NOMO-1 treated with dmso at 0.1 percent for 144 hours (cell line): Measurements from ENCODE around the gene EGR1.

Experiments used
- DNase-seq: peaks from one replicate; lab custom pipeline; 2025; ENCODE audit not compliant: unreplicated experiment; lab: John Stamatoyannopoulos, UW

EGR1 gene

DNA sequence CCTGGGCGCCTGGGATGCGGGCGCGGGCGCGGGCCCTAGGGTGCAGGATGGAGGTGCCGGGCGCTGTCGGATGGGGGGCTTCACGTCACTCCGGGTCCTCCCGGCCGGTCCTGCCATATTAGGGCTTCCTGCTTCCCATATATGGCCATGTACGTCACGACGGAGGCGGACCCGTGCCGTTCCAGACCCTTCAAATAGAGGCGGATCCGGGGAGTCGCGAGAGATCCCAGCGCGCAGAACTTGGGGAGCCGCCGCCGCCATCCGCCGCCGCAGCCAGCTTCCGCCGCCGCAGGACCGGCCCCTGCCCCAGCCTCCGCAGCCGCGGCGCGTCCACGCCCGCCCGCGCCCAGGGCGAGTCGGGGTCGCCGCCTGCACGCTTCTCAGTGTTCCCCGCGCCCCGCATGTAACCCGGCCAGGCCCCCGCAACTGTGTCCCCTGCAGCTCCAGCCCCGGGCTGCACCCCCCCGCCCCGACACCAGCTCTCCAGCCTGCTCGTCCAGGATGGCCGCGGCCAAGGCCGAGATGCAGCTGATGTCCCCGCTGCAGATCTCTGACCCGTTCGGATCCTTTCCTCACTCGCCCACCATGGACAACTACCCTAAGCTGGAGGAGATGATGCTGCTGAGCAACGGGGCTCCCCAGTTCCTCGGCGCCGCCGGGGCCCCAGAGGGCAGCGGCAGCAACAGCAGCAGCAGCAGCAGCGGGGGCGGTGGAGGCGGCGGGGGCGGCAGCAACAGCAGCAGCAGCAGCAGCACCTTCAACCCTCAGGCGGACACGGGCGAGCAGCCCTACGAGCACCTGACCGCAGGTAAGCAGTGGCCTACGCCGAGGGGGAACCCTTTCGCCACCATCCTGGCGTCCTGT is at the start of gene EGR1:
TSS of gene EGR1 (plus strand) at position 219 of the 864 bp plus-strand sequence. CDS start at position 502, 283 bp downstream.
- peak; percentile 91 for DNase-seq

DNA sequence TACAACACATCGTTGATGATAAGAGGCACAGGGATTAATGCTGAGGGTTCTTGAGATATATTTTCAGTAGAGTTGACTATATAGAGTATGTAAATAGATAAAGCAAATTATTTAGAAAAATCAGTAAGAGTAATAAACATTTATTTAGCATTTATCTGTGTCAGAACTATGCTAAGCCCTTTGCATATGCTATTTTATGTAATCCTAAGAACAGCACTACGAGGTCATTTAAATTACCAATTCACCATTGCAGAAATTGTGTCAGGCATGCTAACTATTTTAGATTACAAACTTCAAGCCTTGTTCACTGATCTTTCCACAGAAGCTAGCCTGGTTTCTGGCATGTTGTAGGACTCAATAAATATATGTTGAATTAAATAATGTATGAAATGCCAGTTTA is 46.8 kb upstream of the EGR1 start:
- no peak for DNase-seq

DNA sequence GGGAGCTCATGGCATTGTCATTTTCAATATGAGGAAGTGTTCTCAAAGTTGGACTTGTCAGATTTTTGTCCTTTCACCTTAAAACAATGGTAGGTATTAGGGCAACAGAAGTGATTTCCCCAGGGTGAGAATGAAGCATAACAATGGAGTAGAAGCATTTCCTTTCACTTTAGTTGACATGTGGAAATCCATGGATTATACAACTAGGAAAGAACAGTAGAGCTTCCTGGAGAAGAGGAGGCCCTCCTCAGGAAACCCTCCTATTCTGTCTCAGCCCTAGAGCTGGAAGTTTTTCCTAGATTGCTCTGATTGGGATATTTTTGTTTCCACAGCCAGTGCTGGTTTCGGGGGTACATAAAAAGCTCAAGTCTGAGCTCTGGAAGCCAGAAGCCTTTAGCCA is 40.2 kb upstream of the EGR1 start:
- DNase-seq: no peak

DNA sequence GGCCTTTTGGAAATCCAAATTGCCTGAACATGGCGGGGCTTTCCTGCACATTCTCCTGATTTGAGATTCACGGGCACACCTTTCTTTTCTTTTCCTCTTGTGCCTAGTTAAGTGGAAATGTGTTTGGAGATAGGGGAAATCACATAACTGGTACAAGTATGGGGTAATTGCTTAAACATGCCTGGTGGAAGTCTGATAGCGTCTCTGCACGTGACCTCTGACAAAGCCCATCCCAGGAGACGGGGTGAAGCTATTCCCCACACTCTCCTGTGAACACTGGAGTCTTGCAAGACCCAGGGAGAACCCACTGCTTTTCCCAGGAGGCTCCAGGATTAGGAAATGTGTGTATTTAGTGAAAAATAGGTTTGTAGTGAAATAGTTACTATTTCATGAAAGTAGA is 29.3 kb upstream of the EGR1 start:
- DNase-seq: no peak

DNA sequence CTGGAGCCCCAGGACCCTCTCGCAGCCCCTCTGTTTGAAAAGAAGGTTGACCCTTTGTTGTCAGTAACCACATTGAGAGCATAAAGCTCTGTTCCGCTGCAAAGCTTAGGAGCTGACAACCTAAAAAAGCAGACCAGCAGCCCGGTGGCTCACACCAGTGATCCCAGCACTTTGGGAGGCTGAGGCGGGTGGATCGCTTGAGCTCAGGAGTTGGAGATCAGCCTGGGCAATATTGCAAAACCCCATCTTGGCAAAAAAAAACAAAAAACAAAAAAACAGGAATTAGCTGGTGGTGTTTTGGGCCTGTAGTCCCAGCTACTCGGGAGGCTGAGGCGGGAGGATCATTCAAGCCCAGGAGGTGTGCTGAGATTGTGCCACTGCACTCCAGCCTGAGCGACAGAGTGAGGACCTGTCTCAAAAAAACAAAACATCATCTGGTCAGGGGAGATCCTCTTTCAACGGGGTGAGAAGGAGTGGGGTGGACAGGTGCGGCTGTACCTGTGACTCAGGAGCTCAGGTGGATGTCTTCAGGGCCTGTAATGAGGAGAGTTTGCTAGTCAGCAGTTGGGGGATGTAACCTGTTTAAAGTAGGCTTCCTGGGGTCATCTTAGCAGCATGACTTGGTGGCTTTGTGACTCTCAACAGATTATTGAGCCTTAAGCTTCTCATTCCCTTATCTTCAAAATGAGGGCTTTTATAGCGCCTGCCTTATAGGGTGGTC is 27.1 kb upstream of the EGR1 start:
- no peak for DNase-seq

DNA sequence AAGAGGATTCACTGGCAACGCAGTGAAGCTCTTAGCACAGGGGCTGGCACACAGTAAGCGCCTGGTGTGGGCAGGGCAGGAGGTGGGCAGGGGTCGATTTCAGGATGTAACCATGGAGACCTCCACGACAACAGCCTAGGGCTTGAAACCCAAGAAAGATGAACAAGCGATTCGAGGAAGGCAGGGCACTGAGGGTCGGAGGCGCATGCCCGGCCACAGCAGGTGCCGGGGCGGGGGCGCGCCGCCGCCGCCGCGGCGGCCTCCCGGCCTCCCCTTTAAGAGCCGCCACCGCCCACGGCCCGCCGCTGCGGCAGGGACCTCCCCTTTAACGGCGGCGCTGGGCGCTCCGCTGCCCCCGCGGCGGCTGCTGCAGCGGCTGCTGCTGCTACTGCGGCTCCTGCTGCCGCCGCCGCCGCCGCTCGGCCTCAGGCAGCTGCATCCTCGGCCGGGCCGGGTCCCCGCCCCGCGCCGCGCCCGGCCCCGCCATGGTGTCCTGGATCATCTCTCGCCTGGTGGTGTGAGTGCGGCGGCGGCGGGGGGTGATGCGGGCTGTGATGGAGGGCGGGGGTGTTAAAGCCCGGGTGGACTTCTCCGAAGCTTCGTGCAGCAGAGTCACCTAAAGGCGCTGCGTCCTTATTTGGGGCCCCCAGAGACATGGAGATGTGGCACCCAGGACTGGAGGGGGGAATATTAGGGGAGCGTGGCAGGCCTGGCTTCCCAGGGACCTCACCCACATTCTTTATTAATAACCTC is 26.4 kb upstream of the EGR1 start, which contains the start of gene REEP2:
TSS of gene REEP2 (plus strand) at position 334 of the 753 bp plus-strand sequence. CDS start at position 486, 152 bp downstream.
- DNase-seq: peak; percentile 15

DNA sequence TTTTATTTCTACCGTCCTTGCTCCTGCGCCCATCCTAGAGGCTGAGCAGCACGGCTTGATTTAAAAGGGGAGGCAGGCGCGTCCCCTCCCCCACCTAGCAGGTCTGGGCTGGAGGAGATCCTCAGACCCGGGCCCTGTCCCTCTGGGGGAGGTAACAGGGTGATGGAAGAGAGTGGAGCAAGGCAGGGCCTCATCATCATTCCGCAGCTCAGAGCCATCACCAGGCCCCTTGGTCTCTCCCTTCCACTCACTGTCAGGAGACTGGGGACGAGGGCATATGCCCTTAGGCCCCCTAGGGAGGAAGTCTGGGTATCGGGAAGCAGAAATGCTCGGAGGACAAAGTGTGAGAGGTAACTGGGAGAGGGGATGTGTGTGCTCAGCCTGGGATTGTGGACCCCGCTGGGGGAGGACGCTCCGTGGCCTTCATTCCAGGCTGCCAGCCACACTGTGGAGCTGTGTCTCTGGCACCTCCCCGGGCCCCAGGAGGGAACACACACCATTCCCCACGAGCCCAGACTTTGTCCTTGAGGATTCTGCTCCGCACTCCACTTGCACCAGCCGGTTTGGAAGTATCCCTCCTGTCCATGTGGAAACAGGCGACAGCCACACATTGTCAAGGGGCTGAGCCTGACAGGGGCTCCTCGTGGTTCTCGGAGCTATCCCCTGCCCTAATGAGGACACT is 25.7 kb upstream of the EGR1 start:
- DNase-seq: no peak

DNA sequence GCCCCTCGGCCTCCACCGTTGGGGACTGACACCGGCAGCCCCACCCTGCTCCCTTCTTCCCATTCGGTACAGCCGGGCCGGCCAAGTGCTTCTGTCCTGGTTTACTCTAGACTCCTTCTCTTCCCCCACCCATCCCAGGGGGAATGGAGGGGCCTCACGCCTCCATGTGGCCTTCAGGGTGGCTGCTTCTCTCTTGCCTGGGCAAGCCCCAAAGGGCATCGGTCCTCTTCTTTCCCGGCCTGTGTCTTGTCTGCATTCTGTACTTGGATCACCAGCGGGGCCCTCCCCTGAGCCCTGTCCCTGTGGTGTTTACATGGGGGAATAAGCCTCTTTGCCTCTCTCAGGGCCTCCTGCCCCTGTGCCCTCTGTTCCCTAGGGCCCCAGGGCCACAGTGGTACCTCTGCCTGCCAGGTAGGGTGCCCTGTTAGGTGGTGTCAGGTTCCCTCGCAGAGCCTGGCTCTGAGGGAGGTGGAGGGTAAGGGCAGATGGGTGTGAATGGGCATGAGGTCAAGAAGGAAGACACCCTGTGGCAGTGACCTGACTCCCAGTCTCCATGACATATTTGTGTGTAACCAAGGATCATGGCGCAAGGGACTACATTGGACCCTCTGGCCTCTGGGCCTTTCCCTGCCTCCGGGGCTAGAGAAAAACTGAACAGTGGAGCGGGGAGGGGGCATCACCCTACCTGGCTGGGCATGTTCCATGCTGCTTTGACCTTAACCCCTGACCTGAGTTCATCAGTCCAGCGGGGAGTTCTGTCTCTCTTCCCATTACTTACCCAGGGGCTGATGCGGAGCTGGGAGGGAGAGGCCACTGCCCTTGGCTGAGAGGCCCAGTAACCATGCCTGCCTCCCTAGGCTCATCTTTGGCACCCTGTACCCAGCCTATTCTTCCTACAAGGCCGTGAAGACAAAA is 24.9 kb upstream of the EGR1 start:
- DNase-seq: no peak

DNA sequence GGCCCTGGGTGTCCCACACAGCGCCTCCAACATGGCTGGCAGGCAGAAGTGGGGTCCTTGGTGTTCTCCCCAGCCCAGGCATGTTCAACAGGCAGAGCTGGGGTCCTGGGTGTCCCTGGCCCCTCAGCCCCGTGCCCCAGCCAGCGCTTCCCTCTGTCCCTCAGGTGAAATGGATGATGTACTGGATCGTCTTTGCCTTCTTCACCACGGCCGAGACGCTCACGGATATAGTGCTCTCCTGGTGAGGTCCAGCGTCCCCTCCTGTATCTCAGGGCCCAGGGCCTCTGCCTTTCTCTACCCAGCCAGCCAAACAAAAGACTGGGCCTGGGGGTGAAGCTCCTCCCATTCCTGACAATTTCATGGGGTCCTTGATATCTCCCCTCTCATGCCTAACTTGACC is 24.1 kb upstream of the EGR1 start:
- DNase-seq: no peak

DNA sequence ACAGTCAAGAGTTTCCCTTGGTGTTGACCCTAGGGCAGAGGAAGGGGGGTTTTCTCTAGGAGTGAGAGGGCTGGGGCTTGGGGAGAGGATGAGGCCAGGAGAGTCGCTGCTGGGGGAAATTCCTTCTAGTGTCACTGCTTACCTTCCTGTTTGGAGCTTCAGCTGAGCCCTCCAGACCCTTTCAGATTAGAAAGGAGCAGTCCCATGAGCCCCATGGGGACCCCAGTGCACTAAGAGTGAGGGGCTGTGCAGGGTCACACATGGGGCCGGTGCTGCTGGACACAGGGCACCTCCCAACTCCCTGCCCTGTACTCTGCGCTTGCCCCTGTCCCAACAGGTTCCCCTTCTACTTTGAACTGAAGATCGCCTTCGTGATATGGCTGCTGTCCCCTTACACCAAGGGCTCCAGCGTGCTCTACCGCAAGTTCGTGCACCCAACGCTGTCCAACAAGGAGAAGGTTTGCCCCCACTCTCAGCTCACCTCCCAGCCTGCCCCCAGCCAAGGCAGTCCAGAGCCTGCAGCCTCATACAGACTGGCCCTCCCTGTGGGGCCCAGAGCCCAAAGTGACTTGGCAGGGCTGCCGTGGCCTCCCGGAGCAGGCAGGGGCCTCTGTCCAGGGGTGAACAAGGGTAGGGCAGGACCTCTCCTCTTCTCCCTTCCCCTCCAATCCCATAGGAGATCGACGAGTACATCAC is 21.1 kb upstream of the EGR1 start:
- no peak for DNase-seq

DNA sequence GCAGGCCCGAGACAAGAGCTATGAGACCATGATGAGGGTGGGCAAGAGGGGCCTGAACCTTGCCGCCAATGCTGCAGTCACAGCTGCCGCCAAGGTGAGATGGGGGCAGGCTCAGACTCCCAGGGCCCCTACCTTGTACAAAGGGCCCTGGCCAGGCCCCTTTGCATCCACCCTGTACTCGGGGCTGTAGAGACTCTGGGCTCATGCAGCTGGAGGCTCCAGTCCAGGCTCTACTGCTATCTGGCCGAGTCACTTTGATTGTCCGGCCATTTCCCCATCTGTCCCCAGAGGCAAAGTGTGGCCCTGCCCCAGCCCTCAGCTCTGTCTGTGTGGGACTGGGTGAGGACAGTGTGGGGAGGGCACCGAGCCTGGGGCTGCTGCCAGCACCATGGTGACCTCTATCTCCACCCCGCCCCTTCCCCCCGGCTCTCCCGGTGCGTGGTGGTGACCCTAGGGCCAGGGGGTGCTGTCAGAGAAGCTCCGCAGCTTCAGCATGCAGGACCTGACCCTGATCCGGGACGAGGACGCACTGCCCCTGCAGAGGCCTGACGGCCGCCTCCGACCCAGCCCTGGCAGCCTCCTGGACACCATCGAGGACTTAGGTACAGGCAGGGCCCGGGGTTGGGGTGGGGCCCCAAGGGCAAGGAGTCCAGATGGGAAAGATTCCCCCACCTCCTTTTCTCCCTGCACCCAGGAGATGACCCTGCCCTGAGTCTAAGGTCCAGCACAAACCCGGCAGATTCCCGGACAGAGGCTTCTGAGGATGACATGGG is 20.3 kb upstream of the EGR1 start:
- no peak for DNase-seq

DNA sequence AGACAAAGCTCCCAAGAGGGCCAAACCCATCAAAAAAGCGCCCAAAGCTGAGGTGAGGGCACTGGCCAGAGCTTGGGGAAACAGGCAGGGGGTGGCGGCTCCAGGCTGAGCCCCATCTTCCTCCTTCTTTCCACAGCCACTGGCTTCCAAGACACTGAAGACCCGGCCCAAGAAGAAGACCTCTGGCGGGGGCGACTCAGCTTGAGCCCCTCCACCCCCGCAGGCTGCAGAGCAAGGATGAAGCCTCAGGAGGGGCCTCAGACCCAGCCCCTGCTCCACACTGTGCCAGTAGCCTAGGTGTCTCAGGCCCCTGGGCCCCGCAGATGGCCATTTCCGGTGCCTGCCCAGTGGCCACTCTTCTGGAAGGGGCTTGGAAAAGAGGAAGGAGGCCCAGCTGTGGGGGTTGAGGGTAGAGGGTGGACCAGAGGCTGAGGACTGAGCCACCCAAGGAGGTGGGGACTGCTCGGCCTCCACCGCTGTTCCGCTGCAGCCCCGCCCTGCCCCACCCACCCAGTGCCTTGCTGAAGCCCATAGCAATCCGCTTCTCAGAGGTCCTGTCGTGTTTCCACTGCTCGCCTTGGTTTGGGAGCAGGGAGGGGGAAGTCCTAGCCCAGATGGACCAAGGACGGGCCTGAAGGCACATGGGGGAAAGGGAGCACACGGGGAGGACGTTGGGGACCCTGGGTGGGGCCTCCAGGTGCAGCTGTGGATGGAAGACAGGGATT is 19.6 kb upstream of the EGR1 start:
- DNase-seq: no peak

DNA sequence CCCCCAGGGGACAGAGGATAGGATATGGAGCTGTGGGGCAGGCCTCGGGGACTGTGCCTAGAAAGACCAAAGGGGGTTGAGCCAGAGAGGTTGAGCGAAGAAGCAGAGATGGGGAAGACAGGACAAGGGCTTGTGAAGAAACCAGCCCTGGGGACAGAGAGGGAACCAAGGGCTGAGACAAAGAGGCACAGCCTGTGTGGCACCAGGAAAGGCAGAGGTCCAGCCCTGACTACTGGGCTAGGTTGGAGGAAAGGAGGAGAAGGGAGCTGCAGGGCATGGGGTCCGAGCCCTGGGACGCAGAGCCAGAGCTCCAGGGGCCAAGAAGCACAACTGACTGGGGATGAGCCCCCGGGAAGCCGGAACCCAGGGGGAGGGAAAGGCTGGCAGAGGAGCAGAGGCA is 17.2 kb upstream of the EGR1 start:
- DNase-seq: no peak

DNA sequence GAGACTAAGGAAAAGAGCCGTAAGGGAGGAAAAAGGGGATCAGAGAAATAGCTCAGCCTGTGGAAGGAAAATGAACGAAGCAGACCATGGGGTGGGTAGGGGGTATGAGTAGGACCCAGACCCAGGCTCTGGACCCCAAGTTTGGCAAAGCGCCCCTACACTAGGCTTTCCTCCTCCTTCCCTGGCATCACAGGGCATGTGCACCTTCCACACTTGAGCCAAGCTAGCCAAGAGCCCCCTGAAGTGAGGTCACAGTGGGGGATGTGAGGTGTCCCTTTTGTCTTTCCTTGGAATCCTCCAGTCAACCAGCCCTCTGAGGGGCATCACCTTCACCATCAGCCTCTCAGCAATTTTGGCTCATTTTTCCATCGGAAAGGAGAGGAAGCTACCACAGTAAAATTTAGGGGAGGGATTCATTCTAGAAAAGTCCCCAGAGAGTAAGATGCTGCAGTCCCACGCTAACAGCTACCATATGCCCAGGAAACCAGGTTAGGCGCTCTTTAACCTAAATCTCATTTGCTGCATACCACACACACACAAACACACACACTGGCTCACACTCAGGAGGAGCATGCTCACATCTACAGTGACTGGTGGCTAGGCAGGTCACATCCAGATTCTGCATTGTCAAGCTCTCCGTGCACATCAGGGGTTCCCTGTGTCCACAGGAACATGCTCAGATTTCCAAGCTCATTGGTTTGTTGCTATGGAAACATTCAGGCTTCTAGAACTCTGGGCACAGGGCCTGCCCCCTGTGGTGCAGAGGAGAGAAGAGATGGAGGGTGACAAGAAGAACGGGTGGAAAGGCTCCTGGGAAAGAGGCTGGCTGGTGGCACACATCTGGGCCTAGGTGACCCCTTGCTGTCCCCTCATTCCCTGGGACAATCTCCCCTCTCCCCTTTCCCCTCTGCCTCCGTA is 16.5 kb upstream of the EGR1 start:
- no peak for DNase-seq

DNA sequence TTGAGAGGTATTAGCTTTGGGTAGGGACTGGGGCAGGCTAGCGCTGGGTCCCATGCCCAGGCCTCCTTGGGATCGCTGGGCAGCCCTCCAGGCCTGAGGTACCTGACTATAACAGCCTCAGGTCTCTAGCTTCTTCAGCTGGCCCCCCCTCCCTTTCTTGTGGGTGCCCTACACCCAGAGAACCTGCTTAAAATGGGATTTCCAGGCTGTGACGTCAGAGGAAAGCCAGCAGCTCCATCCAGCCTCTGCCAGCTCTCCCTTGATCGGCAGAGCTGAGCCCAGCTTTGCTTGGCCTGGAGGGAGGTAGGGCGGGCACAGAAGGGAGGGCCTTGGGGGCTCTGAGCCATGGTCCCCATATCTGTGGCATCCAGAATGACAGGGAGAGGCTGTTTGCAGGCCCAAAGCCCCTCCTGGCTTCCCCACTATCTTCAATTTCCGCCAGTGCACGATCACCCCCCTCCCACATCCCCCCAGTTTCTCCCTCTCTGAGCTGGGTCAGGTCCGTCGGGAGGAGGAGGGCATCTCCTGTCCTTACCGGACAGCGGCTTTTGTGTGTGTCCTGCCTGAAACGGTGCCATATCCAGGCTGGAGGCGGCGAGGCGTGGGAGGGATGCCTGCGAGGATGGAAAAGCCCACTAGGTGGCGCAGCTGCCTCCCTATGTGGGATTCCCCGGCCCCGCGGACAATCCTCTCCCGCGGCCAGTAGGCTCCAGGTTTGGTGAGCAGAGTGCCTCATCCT is 15.6 kb upstream of the EGR1 start:
- peak; percentile 50 for DNase-seq

DNA sequence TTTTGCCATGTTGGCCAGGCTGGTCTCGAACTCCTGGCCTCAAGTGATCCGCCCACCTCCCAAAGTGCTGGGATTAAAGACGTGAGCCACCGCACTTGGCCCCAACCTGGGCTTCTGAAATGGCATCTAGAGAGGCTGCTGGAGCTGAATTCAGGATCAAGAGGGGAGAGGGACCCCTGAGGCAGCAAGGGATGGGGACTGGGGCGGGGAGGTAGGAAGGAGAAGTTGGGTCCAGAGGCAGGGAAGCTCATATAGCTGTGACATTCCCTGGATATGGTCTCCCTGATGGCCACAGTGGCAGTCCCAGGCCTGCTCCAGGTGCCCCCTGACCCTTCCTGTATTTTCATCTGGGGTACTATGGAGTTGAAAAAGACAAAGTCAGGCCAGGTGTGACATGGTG is 14.3 kb upstream of the EGR1 start:
- DNase-seq: no peak
